Ectodermal cell (in vitro differentiated cells): ENCODE measurements around the gene C10orf67.

ENCODE experiments used
- H3K27ac ChIP-seq: 2 replicates; pipeline ENCODE4 v1.7.0; 2013; ENCODE audit warnings: mild to moderate bottlenecking, low read depth, low read length; ENCODE audit not compliant: insufficient read depth, poor library complexity, severe bottlenecking
- H3K27me3 ChIP-seq: 2 replicates; pipeline ENCODE4 v1.7.0; 2013; ENCODE audit warnings: mild to moderate bottlenecking, low read length; ENCODE audit not compliant: insufficient read depth, control insufficient read depth, poor library complexity, severe bottlenecking
- H3K36me3 ChIP-seq: one replicate; pipeline ENCODE4 v1.7.0; 2013; ENCODE audit warnings: low read length; ENCODE audit not compliant: control insufficient read depth, insufficient read depth
- H3K4me1 ChIP-seq: one replicate; pipeline ENCODE4 v1.7.0; 2013; ENCODE audit warnings: low read length; ENCODE audit not compliant: control insufficient read depth, insufficient read depth
- H3K4me3 ChIP-seq: 2 replicates; pipeline ENCODE4 v1.7.0; 2013; ENCODE audit warnings: low read depth, low read length, control low read depth; ENCODE audit not compliant: insufficient read depth
- H3K9me3 ChIP-seq: 2 replicates; pipeline ENCODE4 v1.7.0; 2013; ENCODE audit warnings: mild to moderate bottlenecking, low read length, moderate library complexity; ENCODE audit not compliant: control insufficient read depth
- WGBS, 2 experiments: methylation state at CpG; one replicate each; pipeline ENCODE4 v1.1.7; 2013; ENCODE audit warnings: missing lambda C conversion rate in 2 of 2; 5-methylcytosine and 5-hydroxymethylcytosine counted together

C10orf67 gene

DNA sequence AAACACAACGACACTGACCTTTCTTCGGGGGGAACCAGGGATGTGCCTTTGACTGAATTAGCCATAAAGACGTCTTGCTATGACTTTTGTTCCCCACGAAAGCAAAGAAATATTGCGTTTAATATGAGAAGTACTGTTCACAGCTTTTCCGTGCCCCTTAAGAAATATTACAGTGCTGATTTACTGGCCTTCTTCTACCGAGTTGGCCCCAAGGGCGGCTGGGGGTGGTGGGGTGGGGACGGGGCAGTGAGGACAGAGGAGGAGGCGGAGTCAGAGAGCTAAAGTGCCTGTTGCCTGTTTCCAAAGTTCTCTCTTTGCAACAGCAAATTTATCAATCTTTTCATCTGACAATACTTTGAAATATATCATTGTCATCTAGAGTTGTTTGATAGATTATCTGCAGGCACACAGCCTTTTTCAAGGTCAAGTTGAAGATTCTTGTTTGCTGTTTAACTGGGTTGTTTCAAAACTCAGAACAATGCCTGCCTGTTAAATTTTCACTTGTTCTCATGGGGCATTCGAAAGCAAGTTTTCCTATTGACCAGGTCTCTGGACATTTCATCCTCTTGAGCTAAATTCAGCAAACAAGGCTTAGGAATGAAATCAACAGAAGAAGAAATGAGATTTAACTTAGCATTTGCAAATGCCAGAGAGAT is 143.5 kb downstream of the C10orf67 start:
- WGBS, 2 experiments = 13 to 14% methylated on average over 8 to 11 of the region's 11 CpGs

GRCh38 chr10:23200586-23200985 is 144.0 kb downstream of the C10orf67 start:
- Histone ChIP-seq H3K4me3 (no peak overlapping the region), H3K36me3 (no peaks in the 10 kb centered on the region), H3K27ac (no peak overlapping the region), H3K27me3 (peaks cover 100% of the 10 kb centered on the region), H3K9me3 (no peaks in the 10 kb centered on the region), H3K4me1 (peaks cover 19% of the 10 kb centered on the region)
- WGBS, 2 experiments = 13 to 15% methylated on average over 12 of the region's 12 CpGs

More for the DNA sequence above, 143.5 kb downstream of the C10orf67 start:
- Histone ChIP-seq H3K36me3 (no peaks in the 10 kb centered on the region), H3K27ac (no peak overlapping the region), H3K9me3 (no peaks in the 10 kb centered on the region), H3K27me3 (peaks cover 95% of the 10 kb centered on the region), H3K4me1 (peaks cover 14% of the 10 kb centered on the region), H3K4me3 (no peak overlapping the region)

DNA sequence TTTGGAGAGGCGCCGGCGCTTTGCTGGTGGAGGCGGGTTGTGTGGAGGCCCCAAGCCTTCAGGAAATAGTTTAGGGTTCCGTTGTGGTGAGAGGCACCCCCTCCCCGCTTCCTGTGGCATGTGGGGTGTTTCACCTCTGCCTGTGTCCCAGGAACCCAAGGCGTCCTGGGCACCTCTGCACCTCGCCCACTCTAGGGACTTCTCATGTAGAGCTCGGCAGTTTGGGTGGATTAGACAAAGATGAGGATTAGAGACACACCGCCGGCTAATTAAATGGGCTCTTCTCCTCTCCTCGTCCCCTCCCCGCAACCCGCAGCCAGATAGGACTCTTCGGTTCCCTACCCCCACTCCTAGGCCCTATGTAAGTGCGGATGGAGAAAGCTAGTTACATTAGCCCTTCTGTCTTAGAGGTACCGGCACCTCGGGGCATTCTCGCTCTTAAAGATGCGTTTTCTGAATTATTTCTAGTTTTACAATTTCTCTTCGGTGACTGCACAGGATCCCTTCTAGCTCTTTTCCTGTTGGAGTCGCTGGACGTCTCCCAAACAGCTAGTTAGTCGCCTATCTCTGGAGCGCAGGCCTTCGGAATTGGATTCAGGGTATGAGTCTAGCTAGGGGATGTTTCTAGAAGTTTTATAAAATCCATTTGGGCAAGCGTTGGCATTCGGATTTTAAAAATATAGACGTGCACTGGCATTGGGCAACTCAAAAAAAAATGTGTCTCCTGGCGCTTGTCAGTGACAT is 144.7 kb downstream of the C10orf67 start:
- Histone ChIP-seq H3K4me1 (peaks cover 22% of the 10 kb centered on the region), H3K9me3 (no peaks in the 10 kb centered on the region), H3K36me3 (no peaks in the 10 kb centered on the region), H3K27ac (no peak overlapping the region), H3K4me3 (peak overlapping the region; percentile 33), H3K27me3 (peaks cover 100% of the 10 kb centered on the region)
- WGBS, 2 experiments = 2 to 3% methylated on average over 30 of the region's 30 CpGs

- Histone ChIP-seq H3K9me3 (no peaks in the 10 kb centered on the region), H3K27ac (no peak overlapping the region), H3K4me1 (peaks cover 21% of the 10 kb centered on the region), H3K36me3 (no peaks in the 10 kb centered on the region), H3K4me3 (peak overlapping the region; percentile 33), H3K27me3 (peaks cover 100% of the 10 kb centered on the region)
- WGBS, 2 experiments = 0 to 1% methylated on average over 60 of the region's 60 CpGs
These were observed 145.4 kb downstream of the C10orf67 start for GRCh38 chr10:23198940-23199767.

- peak overlapping the region; percentile 33 for H3K4me3 ChIP-seq
- no peaks in the 10 kb centered on the region for H3K9me3 ChIP-seq
- peaks cover 21% of the 10 kb centered on the region for H3K4me1 ChIP-seq
- H3K27me3 ChIP-seq = peaks cover 100% of the 10 kb centered on the region
- no peak overlapping the region for H3K27ac ChIP-seq
- H3K36me3 ChIP-seq = no peaks in the 10 kb centered on the region
- 2% methylated on average over 13 of the region's 13 CpGs for WGBS, 2 experiments
These were observed 146.0 kb downstream of the C10orf67 start for GRCh38 chr10:23198610-23198939.

- Histone ChIP-seq H3K27me3 (peaks cover 100% of the 10 kb centered on the region), H3K4me3 (no peak overlapping the region), H3K36me3 (no peaks in the 10 kb centered on the region), H3K9me3 (no peaks in the 10 kb centered on the region), H3K27ac (no peak overlapping the region), H3K4me1 (peaks cover 21% of the 10 kb centered on the region)
- WGBS, 2 experiments = 11 to 14% methylated on average over 12 of the region's 12 CpGs
These were observed 147.2 kb downstream of the C10orf67 start for GRCh38 chr10:23197416-23197861.

DNA sequence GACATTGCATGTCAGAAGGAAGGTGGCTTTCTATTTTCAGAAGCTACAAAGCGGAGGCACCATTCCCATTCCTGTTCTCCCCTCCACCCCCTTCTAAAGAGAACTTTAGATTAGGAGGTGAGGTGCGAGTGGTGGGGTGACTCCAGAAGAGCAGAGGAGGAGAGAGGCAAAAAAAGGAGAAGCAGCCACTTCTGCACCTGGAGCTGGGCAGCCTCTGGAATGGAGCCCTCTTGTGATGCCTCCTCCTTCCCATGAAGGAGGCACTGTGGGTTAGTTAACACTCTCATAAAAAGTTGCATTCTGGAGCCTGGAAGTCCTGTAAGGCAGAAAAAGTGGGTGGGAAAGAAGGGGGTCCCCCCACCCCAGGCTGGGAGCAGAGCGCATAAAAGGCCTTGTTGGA is 147.7 kb downstream of the C10orf67 start:
- Histone ChIP-seq H3K4me1 (peaks cover 17% of the 10 kb centered on the region), H3K27me3 (peaks cover 100% of the 10 kb centered on the region), H3K9me3 (no peaks in the 10 kb centered on the region), H3K4me3 (no peak overlapping the region), H3K36me3 (no peaks in the 10 kb centered on the region), H3K27ac (no peak overlapping the region)
- 21 to 24% methylated on average over 2 to 3 of the region's 3 CpGs for WGBS, 2 experiments

- WGBS, 2 experiments = 5 to 8% methylated on average over 13 of the region's 13 CpGs
- Histone ChIP-seq H3K4me1 (peaks cover 24% of the 10 kb centered on the region), H3K36me3 (no peaks in the 10 kb centered on the region), H3K9me3 (no peaks in the 10 kb centered on the region), H3K27me3 (peaks cover 100% of the 10 kb centered on the region), H3K27ac (no peak overlapping the region), H3K4me3 (no peak overlapping the region)
These were observed 148.6 kb downstream of the C10orf67 start for GRCh38 chr10:23195846-23196600.

- Histone ChIP-seq H3K36me3 (no peaks in the 10 kb centered on the region), H3K4me1 (peaks cover 31% of the 10 kb centered on the region), H3K27me3 (peaks cover 100% of the 10 kb centered on the region), H3K4me3 (peak overlapping the region; percentile 25), H3K27ac (no peak overlapping the region), H3K9me3 (no peaks in the 10 kb centered on the region)
- WGBS, 2 experiments = 4 to 5% methylated on average over 70 of the region's 70 CpGs
These were observed 149.4 kb downstream of the C10orf67 start for GRCh38 chr10:23194966-23195845.
